A549 (cell line): ENCODE results near the gene GAB1. TPM values are rescaled to one million over a fixed set of nuclear protein-coding genes. Genes with fewer than 3 reads are reported as not detected.

Source experiments
- ATAC-seq, 2 experiments: fragments of 200-7000 bp in 1 of 2; fragments of >200 bp in 1 of 2; cut with Nextera tagmentation in 1 of 2; cut with Tn5 transposase in 1 of 2; 3 replicates each; pipeline versions ENCODE4 v1.8.0 to v1.9.1; 2018 to 2020; ENCODE audit warnings: mild to moderate bottlenecking in 1 of 2, moderate library complexity in 1 of 2
- CTCF ChIA-PET: fragments of 300-600 bp; sonication (Branson Sonifier 250); formaldehyde crosslinking; extraction: SDS; loops from one replicate; lab custom pipeline; 2021; ENCODE audit warnings: antibody characterized with exemption, inconsistent platforms; lab: Yijun Ruan, JAX
- POLR2A ChIA-PET: fragments of 350-600 bp; formaldehyde crosslinking; extraction: SDS; loops from one replicate; lab custom pipeline; 2021; ENCODE audit warnings: antibody characterized with exemption, inconsistent platforms; lab: Yijun Ruan, JAX
- DNase-seq, 2 experiments: peaks; one replicate each; pipeline versions ENCODE4 v3.0.0 to v3.0.0-alpha.2; 2011 to 2016; ENCODE audit warnings: low read depth in 1 of 2, low spot score in 1 of 2
- FAIRE-seq: peaks from 2 replicates; lab custom pipeline; 2011; peaks lifted over from hg19 to GRCh38; lab: Jason Lieb, UNC
- H3K27ac ChIP-seq, 2 experiments: fragments of >200 bp; sonication (Bioruptor Twin); formaldehyde crosslinking; 3 replicates each; pipeline ENCODE4 v1.5.1; 2016 to 2017
- H3K4me1 ChIP-seq: fragments of >200 bp; sonication (Bioruptor Twin); formaldehyde crosslinking; 3 replicates; pipeline ENCODE4 v1.6.1; 2016
- H3K4me2 ChIP-seq: fragments of >200 bp; sonication (Bioruptor Twin); formaldehyde crosslinking; 3 replicates; pipeline ENCODE4 v1.6.1; 2016
- H3K4me3 ChIP-seq: fragments of >200 bp; sonication (Bioruptor Twin); formaldehyde crosslinking; 3 replicates; pipeline ENCODE4 v1.5.1; 2016
- H3K9me3 ChIP-seq: fragments of >200 bp; sonication (Bioruptor Twin); formaldehyde crosslinking; 3 replicates; pipeline ENCODE4 v1.6.1; 2016
- CBX8 ChIP-seq: fragments of 200-600 bp; sonication (generic); IDR thresholded peaks from 2 replicates; pipeline ENCODE4 v1.6.1; 2016
- CEBPB ChIP-seq, 2 experiments: fragments of >200 bp in 1 of 2; sonication (Bioruptor Twin) in 1 of 2; formaldehyde crosslinking in 1 of 2; IDR thresholded peaks; 2 replicates each; pipeline ENCODE4 v1.6.1; 2012 to 2016
- CTCF ChIP-seq: fragments of >200 bp; sonication (Bioruptor Twin); formaldehyde crosslinking; IDR thresholded peaks from 3 replicates; pipeline ENCODE4 v1.5.1; 2016
- EHF ChIP-seq: fragments of 250-450 bp; sonication (Bioruptor Pico); IDR thresholded peaks from 2 replicates; pipeline ENCODE4 v1.5.0; 2020; ENCODE audit warnings: mild to moderate bottlenecking
- ELK1 ChIP-seq: fragments of 150-350 bp; IDR thresholded peaks from 2 replicates; pipeline ENCODE4 v1.6.1; 2014; ENCODE audit warnings: low read depth, mild to moderate bottlenecking, low read length
- ESRRA ChIP-seq: fragments of 150-350 bp; IDR thresholded peaks from 2 replicates; pipeline ENCODE4 v1.6.1; 2014; ENCODE audit warnings: mild to moderate bottlenecking, low read length, borderline replicate concordance
- HOXB5 ChIP-seq: fragments of 250-450 bp; sonication (Bioruptor Pico); IDR thresholded peaks from 2 replicates; pipeline ENCODE4 v1.5.0; 2020; ENCODE audit warnings: mild to moderate bottlenecking, moderate library complexity
- KDM1A ChIP-seq: fragments of 200-600 bp; sonication (generic); IDR thresholded peaks from 2 replicates; pipeline ENCODE4 v1.6.1; 2016; ENCODE audit warnings: low read depth, mild to moderate bottlenecking
- MAX ChIP-seq: IDR thresholded peaks from 2 replicates; pipeline ENCODE4 v1.6.1; 2012
- MYC ChIP-seq: IDR thresholded peaks from 2 replicates; pipeline ENCODE4 v1.6.1; 2012; ENCODE audit warnings: mild to moderate bottlenecking, inconsistent platforms, low read length, improper control_type of control experiment, borderline replicate concordance
- NFE2L2 ChIP-seq: fragments of 150-350 bp; conservative IDR thresholded peaks from 2 replicates; pipeline ENCODE4 v1.6.1; 2014; ENCODE audit warnings: low read length
- PHF8 ChIP-seq: fragments of 200-600 bp; sonication (generic); IDR thresholded peaks from 2 replicates; pipeline ENCODE4 v1.6.1; 2016; ENCODE audit warnings: low read depth, mild to moderate bottlenecking, antibody characterized with exemption, moderate library complexity, borderline replicate concordance
- POLR2A ChIP-seq: IDR thresholded peaks from 2 replicates; pipeline ENCODE4 v1.6.1; 2012; ENCODE audit warnings: mild to moderate bottlenecking, low read length
- RAD21 ChIP-seq, 2 experiments: fragments of >200 bp in 1 of 2; sonication (Bioruptor Twin) in 1 of 2; formaldehyde crosslinking in 1 of 2; IDR thresholded peaks in 1 of 2; conservative IDR thresholded peaks in 1 of 2; 2 replicates in 1 of 2; 3 replicates in 1 of 2; pipeline ENCODE4 v1.6.1; 2012 to 2018; ENCODE audit warnings: inconsistent platforms in 1 of 2
- RNF2 ChIP-seq: fragments of 200-600 bp; sonication (generic); IDR thresholded peaks from 2 replicates; pipeline ENCODE4 v1.6.1; 2016; ENCODE audit warnings: low read depth, mild to moderate bottlenecking, antibody characterized with exemption, moderate library complexity, borderline replicate concordance
- SMC3 ChIP-seq: fragments of >200 bp; sonication (Bioruptor Twin); formaldehyde crosslinking; IDR thresholded peaks from 3 replicates; pipeline ENCODE4 v1.6.1; 2018; ENCODE audit warnings: inconsistent platforms
- SREBF2 ChIP-seq: fragments of 450-650 bp; IDR thresholded peaks from 2 replicates; pipeline ENCODE4 v1.6.1; 2014; ENCODE audit warnings: mild to moderate bottlenecking, moderate library complexity
- TFCP2L1 ChIP-seq: fragments of 250-450 bp; sonication (Bioruptor Pico); IDR thresholded peaks from 2 replicates; pipeline ENCODE4 v1.5.0; 2021; ENCODE audit warnings: mild to moderate bottlenecking
- TP53 ChIP-seq: fragments of 250-450 bp; sonication (Bioruptor Pico); IDR thresholded peaks from 2 replicates; pipeline ENCODE4 v1.5.0; 2021; ENCODE audit warnings: mild to moderate bottlenecking, moderate library complexity
- USF2 ChIP-seq: fragments of 450-650 bp; IDR thresholded peaks from 2 replicates; pipeline ENCODE4 v1.6.1; 2014; ENCODE audit warnings: antibody characterized with exemption
- ZC3H11A ChIP-seq: fragments of 450-650 bp; IDR thresholded peaks from 2 replicates; pipeline ENCODE4 v1.6.1; 2014; ENCODE audit warnings: antibody characterized with exemption, mild to moderate bottlenecking
- ZFP36 ChIP-seq: fragments of 450-650 bp; IDR thresholded peaks from 2 replicates; pipeline ENCODE4 v1.6.1; 2014; ENCODE audit warnings: borderline replicate concordance; ENCODE audit not compliant: partially characterized antibody
- ZNF302 ChIP-seq: fragments of 250-450 bp; sonication (Bioruptor Pico); IDR thresholded peaks from 2 replicates; pipeline ENCODE4 v1.9.0; 2021; ENCODE audit warnings: inconsistent platforms, mild to moderate bottlenecking, moderate library complexity
- ZSCAN20 ChIP-seq: fragments of 250-450 bp; sonication (Bioruptor Pico); IDR thresholded peaks from 2 replicates; pipeline ENCODE4 v1.8.0; 2022; ENCODE audit warnings: mild to moderate bottlenecking, moderate library complexity
- WGBS: methylation state at CpG from one replicate; pipeline ENCODE4 v1.1.6; 2017; ENCODE audit errors: missing lambda C conversion rate; 5-methylcytosine and 5-hydroxymethylcytosine counted together
- polyA plus RNA-seq, 4 experiments: library from polyadenylated mRNA; depleted of rRNA in 3 of 4; stranded (reverse); fragments of >200 nt; fragmentation: RNase III in 1 of 4; extraction: RNeasy Plus Mini Kit Qiagen cat#74134 plus additional on column Dnase treatment in 1 of 4; gene quantifications; 2 replicates in 3 of 4; 3 replicates in 1 of 4; pipeline ENCODE4 v1.2.3, GENCODE V29; 2011 to 2017

Gene GAB1
- polyA plus RNA-seq, 2 of the 4 experiments (the other 2 are of a cell fraction) = 2.3 to 3.6 TPM

GRCh38 chr4:143482840-143483239 is 146.2 kb downstream of the GAB1 start:
- Histone ChIP-seq H3K4me1 (no peaks in the 10 kb centered on the region), H3K27ac (no peak overlapping the region), H3K4me2 (no peak overlapping the region), H3K9me3 (no peaks in the 10 kb centered on the region), H3K4me3 (no peak overlapping the region)
- TF ChIP-seq PHF8 (no peak), ZSCAN20 (CRISPR knock-in tag) (no peak), KDM1A (no peak), POLR2A (no peak), ZFP36 (no peak), TP53 (CRISPR knock-in tag) (no peak), NFE2L2 (no peak), RAD21 (conservative IDR thresholded peaks at IDR 0.05 in 1 of 2, IDR thresholded peaks at IDR 0.05 in 1 of 2) (peak; percentile 63 to 73; a peak in 4 of 5 replicates), USF2 (no peak), CTCF (peak; percentile 59), ZC3H11A (no peak), SMC3 (peak; percentile 62), SREBF2 (no peak), EHF (no peak), ZNF302 (CRISPR knock-in tag) (no peak)
- FAIRE-seq (no peak), ATAC-seq (peak in 1 of 2 experiments; percentile 24; a peak in 1 of 6 replicates), DNase-seq (peak; percentile 9 to 47)
- ChIA-PET CTCF (interaction anchor here (0.8 kb wide), 1 partner anchor 11 kb away, joined by 3 read pairs; no protein-coding TSS in a partner anchor), POLR2A (no interaction called here)
- WGBS = 0% methylated on average over 1 of the region's 1 CpG

- no peak for ATAC-seq
- no peak for DNase-seq
- 26% methylated on average over 1 of the region's 1 CpG for WGBS
- ChIA-PET CTCF (no interaction called here), POLR2A (no interaction called here)
- no peaks in the 10 kb centered on the region for H3K9me3 ChIP-seq
- no peak for TF ChIP-seq SMC3
- no peak for TF ChIP-seq CBX8
- TF ChIP-seq PHF8 = no peak
- TF ChIP-seq RNF2 = no peak
- no peak for TF ChIP-seq ELK1
- no peak overlapping the region for H3K27ac ChIP-seq
- FAIRE-seq = no peak
- H3K4me2 ChIP-seq = no peak overlapping the region
- H3K4me1 ChIP-seq = no peaks in the 10 kb centered on the region
- H3K4me3 ChIP-seq = no peak overlapping the region
These were observed 149.6 kb downstream of the GAB1 start for GRCh38 chr4:143486314-143486713.

GRCh38 chr4:143488687-143489086 is 152.0 kb downstream of the GAB1 start:
- Histone ChIP-seq H3K27ac (no peak overlapping the region), H3K4me2 (no peak overlapping the region), H3K9me3 (no peaks in the 10 kb centered on the region), H3K4me3 (no peak overlapping the region), H3K4me1 (no peaks in the 10 kb centered on the region)
- ChIA-PET POLR2A (no interaction called here), CTCF (no interaction called here)
- no peak for TF ChIP-seq NFE2L2
- no peak for TF ChIP-seq MAX
- no peak for TF ChIP-seq HOXB5 (CRISPR knock-in tag)
- TF ChIP-seq ZC3H11A = no peak
- TF ChIP-seq CBX8 = no peak
- no peak for TF ChIP-seq CEBPB (IDR thresholded peaks at IDR 0.05)
- no peak for TF ChIP-seq MYC
- no peak for TF ChIP-seq PHF8
- TF ChIP-seq ELK1 = no peak
- no peak for TF ChIP-seq ESRRA
- no peak for TF ChIP-seq ZFP36
- TF ChIP-seq TFCP2L1 (CRISPR knock-in tag) = no peak
- ATAC-seq (no peak), DNase-seq (no peak), FAIRE-seq (no peak)
- 55% methylated on average over 3 of the region's 3 CpGs for WGBS
